A375 (cell line): ENCODE data around the gene CD40LG. TPM values are rescaled to one million over a fixed set of nuclear protein-coding genes. Genes with fewer than 3 reads are reported as not detected.

Experiments used
- total RNA-seq: library from RNA; depleted of rRNA; stranded (reverse); fragments of >200 nt; shearing (Covaris generic); gene quantifications from 2 replicates; pipeline ENCODE4 v1.2.3, GENCODE V29; 2014; rRNA removed

The CD40LG gene
- not detected in 2 replicates for total RNA-seq

GRCh38 chrX:136647677-136648360 lies at the start of gene CD40LG:
TSS of gene CD40LG (plus strand) at chrX:136648158. CDS start at chrX:136648249, 91 bp downstream.

Other genes with a start within 250 kb of the CD40LG start
- not detected in 2 replicates for gene BRS3, start 160.2 kb upstream of the CD40LG start, total RNA-seq
- 44.1 and 53.3 TPM in 2 replicates for gene HTATSF1, start 150.6 kb upstream of the CD40LG start, total RNA-seq
- not detected in 2 replicates for gene VGLL1, start 115.9 kb upstream of the CD40LG start, total RNA-seq
- gene ARHGEF6, start 132.8 kb downstream of the CD40LG start, total RNA-seq = 5.7 and 6.8 TPM in 2 replicates
- 494 and 525 TPM in 2 replicates for gene RBMX, start 232.6 kb downstream of the CD40LG start, total RNA-seq